Lung (tissue), 12 donors: ENCODE data around the gene RBM20. TPM values are rescaled to one million over a fixed set of nuclear protein-coding genes. Genes with fewer than 3 reads are reported as not detected.
"Not testable (repeated sequence)": the region's sequence is repeated elsewhere in the genome, so short reads cannot be mapped to it uniquely, and the experiment has no call there.

Source experiments
- ATAC-seq: fragments of 200-7000 bp; cut with Tn5 transposase; one replicate; pipeline ENCODE4 v1.9.1; 2020; ENCODE audit warnings: moderate number of reproducible peaks; ENCODE audit not compliant: insufficient read depth, low FRiP score
- DNase-seq, 3 donors: peaks; one replicate each; pipeline ENCODE4 v3.0.0-alpha.2; 2013 to 2017
- H3K27ac ChIP-seq, 2 donors: one replicate each; pipeline ENCODE4 v1.5.1; 2013; ENCODE audit warnings: mild to moderate bottlenecking in 2 of 2, moderate library complexity in 2 of 2, control low read depth in 1 of 2, inconsistent platforms in 1 of 2, low read depth in 1 of 2, low read length in 1 of 2
- H3K27me3 ChIP-seq, 3 donors: one replicate each; pipeline ENCODE4 v1.5.1; 2013; ENCODE audit warnings: low read length in 2 of 3; ENCODE audit not compliant: control insufficient read depth in 3 of 3, insufficient read depth in 3 of 3
- H3K36me3 ChIP-seq, 4 donors: one replicate each; pipeline ENCODE4 v1.5.1; 2013; ENCODE audit warnings: low read length in 4 of 4, mild to moderate bottlenecking in 1 of 4, moderate library complexity in 1 of 4; ENCODE audit not compliant: control insufficient read depth in 4 of 4, insufficient read depth in 4 of 4
- H3K4me1 ChIP-seq, 5 donors: one replicate each; pipeline ENCODE4 v1.5.1; 2013; ENCODE audit warnings: low read length in 5 of 5, mild to moderate bottlenecking in 2 of 5, moderate library complexity in 1 of 5; ENCODE audit not compliant: control insufficient read depth in 5 of 5, insufficient read depth in 5 of 5
- H3K4me3 ChIP-seq: one replicate; pipeline ENCODE4 v1.5.1; 2013; ENCODE audit warnings: mild to moderate bottlenecking, control low read depth, moderate library complexity
- H3K9ac ChIP-seq, 2 donors: one replicate each; pipeline ENCODE4 v1.5.1; 2013; ENCODE audit warnings: low read length in 2 of 2, control low read depth in 1 of 2; ENCODE audit not compliant: insufficient read depth in 1 of 2
- H3K9me3 ChIP-seq, 4 donors: one replicate each; pipeline ENCODE4 v1.5.1; 2013; ENCODE audit warnings: low read length in 3 of 4, mild to moderate bottlenecking in 1 of 4, moderate library complexity in 1 of 4; ENCODE audit not compliant: control insufficient read depth in 4 of 4, insufficient read depth in 3 of 4
- CTCF ChIP-seq: IDR thresholded peaks from 2 replicates; pipeline ENCODE4 v1.5.1; 2012; ENCODE audit warnings: mild to moderate bottlenecking; ENCODE audit errors: control extremely low read depth, extremely low read depth
- WGBS, 2 donors: extraction: QIAGEN DNeasy Blood & Tissue Kit; methylation state at CpG; one replicate each; pipeline ENCODE4 v1.1.7; 2013; 5-methylcytosine and 5-hydroxymethylcytosine counted together
- polyA plus RNA-seq, 2 donors: library from polyadenylated mRNA; stranded (reverse); fragments of 200-250 nt; gene quantifications; one replicate each; pipeline ENCODE4 v1.2.1, GENCODE V29; 2013
- total RNA-seq, 2 donors: library from RNA; depleted of rRNA in 1 of 2; stranded (reverse); fragments of >200 nt in 1 of 2; gene quantifications; one replicate each; pipeline ENCODE4 v1.2.1, GENCODE V29; 2014 to 2021
- donor health status: control.
- donor health status: control.
- donor health status: Bipolar disorder and iron deficiency.
- donor health status: healthy.
- donor health status: DM: yes; HTN: yes; CAD: no.

The RBM20 gene
- total and polyA plus RNA-seq, 4 donors: 0.25 to 3.3 (median 0.66) TPM

GRCh38 chr10:110661292-110661691, 17.2 kb downstream of the RBM20 start:
- 88 to 93% methylated on average over 5 of the region's 5 CpGs for WGBS, 2 donors

GRCh38 chr10:110664483-110665420, 20.6 kb downstream of the RBM20 start:
- no peak for DNase-seq
- peaks cover 0 to 20% (median 0%) of the 10 kb centered on the region in 5 donors for H3K4me1 ChIP-seq
- no peak overlapping the region for H3K4me3 ChIP-seq
- peaks cover 0 to 31% (median 4%) of the 10 kb centered on the region in 3 donors for H3K27me3 ChIP-seq
- ATAC-seq: no peak
- H3K36me3 ChIP-seq: no peaks in the 10 kb centered on the region
- H3K9me3 ChIP-seq: no peaks in the 10 kb centered on the region
- no peak for TF ChIP-seq CTCF
- 68 to 81% methylated on average over 10 of the region's 10 CpGs for WGBS, 2 donors
- peak overlapping the region in 1 of 2 donors; percentile 87 for H3K27ac ChIP-seq
- no peak overlapping the region for H3K9ac ChIP-seq

More at GRCh38 chr10:110661292-110661691, 17.2 kb downstream of the RBM20 start:
- no peaks in the 10 kb centered on the region for H3K9me3 ChIP-seq
- no peak for DNase-seq
- H3K4me1 ChIP-seq: peaks cover 0 to 15% (median 0%) of the 10 kb centered on the region in 5 donors
- H3K36me3 ChIP-seq: no peaks in the 10 kb centered on the region
- TF ChIP-seq CTCF: no peak
- peaks cover 0 to 25% (median 0%) of the 10 kb centered on the region in 3 donors for H3K27me3 ChIP-seq
- H3K9ac ChIP-seq: no peak overlapping the region
- peak overlapping the region in 1 of 2 donors; percentile 17 for H3K27ac ChIP-seq
- H3K4me3 ChIP-seq: no peak overlapping the region
- no peak for ATAC-seq

GRCh38 chr10:110666259-110666658, 22.1 kb downstream of the RBM20 start:
- WGBS, 2 donors: 31 to 78% methylated on average over 2 of the region's 2 CpGs
- H3K27me3 ChIP-seq: peaks cover 4 to 35% (median 11%) of the 10 kb centered on the region in 3 donors

GRCh38 chr10:110666673-110667072, 22.5 kb downstream of the RBM20 start:
- ATAC-seq (no peak), DNase-seq (no peak)
- Histone ChIP-seq H3K27ac (peak overlapping the region in 1 of 2 donors; percentile 95), H3K9ac (no peak overlapping the region), H3K27me3 (peaks cover 4 to 38% (median 13%) of the 10 kb centered on the region in 3 donors), H3K4me3 (no peak overlapping the region), H3K4me1 (peaks cover 0 to 20% (median 0%) of the 10 kb centered on the region in 5 donors), H3K36me3 (no peaks in the 10 kb centered on the region), H3K9me3 (no peaks in the 10 kb centered on the region)
- 94 to 95% methylated on average over 3 of the region's 3 CpGs for WGBS, 2 donors
- TF ChIP-seq CTCF: no peak

More at GRCh38 chr10:110666259-110666658, 22.1 kb downstream of the RBM20 start:
- H3K4me1 ChIP-seq: peaks cover 0 to 20% (median 0%) of the 10 kb centered on the region in 5 donors
- H3K36me3 ChIP-seq, H3K9me3 ChIP-seq, H3K9ac ChIP-seq, DNase-seq, ATAC-seq, H3K4me3 ChIP-seq: not testable (repeated sequence)
- peak overlapping the region in 1 of 2 donors; percentile 95 for H3K27ac ChIP-seq
